HG03342 (cell line): ENCODE measurements around the gene CDH15.

Source experiments
- ATAC-seq: cut with Tn5 transposase; IDR thresholded peaks from one replicate; pipeline ENCODE4 v1.9.1; 2021; ENCODE audit warnings: mild to moderate bottlenecking, moderate library complexity; ENCODE audit not compliant: unreplicated experiment

The CDH15 gene

DNA sequence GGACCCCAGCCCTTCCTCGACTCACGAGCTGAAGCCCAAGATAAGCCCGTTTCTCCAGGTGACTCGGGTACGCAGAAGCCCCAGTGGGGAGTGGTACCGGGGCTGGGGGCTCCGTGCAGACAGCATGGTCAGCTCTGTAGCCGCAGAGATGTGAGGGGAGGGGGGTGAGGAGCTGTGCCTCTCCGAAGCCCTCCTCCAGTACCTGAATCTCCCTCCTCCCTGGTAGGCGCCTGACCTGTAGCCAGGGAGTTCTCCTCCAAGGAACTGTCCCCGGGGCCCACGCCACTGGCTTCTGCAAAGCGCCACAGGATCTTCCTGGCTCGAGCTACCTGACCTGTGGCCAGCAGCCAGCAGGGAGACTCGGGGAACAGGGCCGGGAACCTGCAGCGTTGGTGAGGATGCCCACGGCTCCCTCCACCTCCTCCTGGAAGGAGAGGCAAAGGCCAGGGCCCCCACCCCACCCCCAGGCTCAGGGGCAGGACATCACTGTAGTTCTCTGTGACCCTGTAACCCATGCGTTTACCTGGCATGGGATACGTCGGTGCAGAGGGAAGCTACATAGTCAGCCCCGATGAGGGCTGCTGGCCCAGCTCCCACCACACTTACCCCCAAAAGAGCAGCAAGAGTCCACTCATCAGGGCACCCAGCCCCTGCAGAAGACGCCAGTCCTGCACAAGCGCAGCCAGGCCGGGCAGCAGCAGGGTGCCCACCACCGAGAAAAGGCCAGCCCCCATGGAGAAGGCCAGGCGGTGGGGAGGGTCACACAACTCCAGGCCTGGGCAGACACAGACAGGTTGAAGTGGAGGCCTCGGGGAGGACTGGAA lies 27.1 kb downstream of the CDH15 start:
- no peak for ATAC-seq

DNA sequence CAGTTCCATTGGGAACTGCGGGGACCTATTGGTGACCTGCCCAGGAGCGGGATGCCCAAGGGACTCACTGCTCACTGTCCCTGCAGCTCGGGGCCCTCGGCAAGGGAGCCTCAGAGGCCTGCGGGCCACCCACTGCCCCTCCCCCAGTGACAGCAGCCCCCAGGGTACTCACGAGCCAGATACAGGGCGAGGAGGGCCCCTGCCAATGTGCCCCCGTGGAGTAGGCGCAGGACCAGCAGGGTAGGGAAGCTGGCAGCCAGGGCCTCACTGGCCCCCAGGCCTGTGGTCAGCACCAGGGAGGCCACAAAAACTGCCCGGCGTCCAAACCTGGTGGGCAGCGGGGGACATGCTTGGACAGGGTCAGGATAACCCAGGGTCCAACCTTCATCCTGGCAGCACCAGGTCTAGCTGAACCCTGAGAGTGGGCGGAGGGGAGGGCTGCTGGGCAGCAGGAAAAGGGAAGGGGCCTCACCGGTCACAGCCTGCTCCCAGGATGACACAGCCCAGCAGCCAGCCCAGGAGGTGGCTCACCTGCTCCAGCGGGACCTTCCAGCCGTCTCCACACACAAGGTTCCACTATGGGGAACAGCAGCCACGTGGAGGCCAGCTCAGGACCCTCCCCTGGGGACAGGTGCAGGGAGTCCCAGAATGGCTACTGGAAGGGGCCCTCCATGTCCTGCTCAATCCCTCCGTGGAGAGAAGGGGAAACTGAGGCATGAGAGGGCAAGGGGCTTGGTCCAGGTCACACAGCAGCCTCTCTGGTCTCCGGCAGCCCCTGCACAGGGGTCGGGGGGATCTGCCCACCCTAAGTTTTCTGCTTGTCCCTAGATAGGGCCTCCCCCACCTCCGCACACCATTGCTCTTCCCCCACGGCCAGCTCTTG lies 27.9 kb downstream of the CDH15 start:
- no peak for ATAC-seq

DNA sequence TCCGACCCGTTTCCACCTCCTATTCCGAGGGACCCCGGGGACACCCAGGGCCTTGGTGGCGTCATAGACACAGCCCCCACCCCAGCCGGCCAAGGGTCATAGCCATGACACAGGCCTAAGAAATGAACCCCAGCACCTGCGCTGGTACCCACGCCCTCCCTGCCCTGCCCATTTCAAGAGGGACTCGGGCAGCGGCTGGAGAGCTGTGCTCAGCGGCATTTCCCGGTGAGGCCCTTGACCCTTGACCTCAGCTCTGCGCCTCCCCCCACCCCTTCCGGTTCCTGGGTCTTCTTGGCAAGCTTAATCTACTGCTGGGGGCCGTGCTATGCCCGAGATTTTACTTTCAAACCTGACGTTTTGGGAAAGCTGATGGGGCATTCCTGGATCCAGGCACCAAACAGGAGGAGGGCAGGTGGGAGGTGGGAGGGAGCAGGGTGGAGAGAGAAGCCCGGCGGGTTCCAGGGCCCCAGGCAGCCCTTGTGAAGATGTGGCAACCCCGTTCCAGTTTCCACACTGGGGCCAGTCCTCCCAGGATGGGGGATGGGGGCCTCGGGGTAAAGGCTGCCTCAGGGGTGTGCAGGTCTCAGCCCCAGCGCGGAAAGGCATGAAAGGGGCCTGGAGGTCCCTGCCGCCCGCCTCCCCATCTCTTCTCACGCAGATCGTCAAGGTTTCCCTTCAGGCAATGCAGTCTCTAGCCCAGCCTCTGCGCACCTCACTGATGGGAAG lies 28.7 kb downstream of the CDH15 start, which contains the start of gene SLC22A31:
TSS of gene SLC22A31 (minus strand) at position 414 of the 726 bp plus-strand sequence. CDS start at position 378, 36 bp downstream.
- ATAC-seq: no peak

DNA sequence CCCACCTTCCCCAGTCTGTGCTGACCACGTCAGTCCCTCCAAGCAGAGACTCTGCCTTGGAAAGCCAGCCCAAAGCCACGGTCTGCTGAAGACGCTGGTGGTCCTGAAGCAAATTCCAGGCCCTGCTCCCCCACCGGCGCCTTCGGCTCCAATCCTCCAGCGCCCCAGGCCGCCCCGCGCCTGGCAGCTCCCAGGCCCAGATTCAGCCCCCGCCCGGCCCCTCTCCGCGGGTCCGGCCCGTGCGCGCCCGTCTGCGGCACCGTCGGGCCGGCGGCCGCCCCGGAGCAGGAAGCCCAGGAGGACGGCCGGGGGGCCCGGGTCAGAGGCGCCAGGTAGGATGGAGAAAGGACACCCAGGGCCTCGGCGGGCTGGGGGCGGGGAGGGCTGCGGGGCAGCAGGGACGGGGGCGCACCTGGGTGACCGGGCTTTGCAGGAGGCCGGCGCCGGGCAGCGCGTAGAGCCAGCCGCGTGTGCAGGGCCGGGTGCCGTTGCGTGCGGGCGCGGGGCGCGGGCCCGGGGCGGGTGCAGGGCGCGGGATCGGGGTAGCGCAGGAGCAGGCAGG lies 29.4 kb downstream of the CDH15 start:
- ATAC-seq: no peak

DNA sequence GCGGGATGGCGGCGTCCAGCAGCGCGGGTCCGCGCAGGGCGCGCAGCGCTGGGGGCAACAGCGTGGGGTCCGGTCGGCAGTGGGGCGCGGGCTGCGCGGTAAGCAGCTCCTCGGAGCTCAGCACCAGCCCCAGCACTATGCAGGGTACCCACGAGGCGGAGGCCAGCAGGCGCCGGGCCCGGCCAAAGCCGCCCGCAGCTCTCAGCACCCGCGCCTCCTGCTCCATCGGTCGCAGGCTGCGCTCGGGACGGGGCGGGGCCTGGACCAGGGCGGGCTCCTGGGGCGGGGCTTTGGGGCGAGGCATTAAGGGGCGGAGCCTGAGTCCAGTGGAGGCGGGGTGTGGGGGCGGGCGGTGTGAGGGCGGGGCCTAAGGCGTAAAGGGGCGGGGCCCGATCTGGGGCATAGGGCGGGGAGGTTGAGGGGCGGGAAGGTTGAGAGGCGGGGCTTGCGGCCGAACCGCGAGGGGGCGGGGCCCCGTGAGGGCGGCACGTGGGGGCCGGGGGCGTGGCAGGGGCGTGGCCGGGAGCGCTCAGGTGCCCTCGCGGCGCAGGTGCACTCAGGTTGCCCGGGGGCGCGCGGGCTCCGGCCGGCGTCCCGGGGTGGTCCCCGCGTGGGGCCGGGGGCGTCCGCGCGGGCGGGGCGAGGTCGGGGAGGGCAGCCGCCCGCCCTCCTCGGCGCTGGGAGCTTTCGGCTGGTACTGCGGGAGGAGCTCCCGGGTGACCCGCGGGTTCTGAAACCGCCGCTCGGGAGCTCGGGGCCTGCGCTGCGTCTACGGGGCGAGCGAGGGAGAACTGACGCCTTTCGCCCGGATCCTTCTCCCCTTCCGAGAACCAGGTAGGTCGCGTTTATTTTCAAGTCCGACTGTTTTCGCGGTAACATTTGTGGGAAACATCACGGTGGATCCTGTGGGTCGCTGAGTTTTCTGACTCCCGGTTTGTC lies 30.2 kb downstream of the CDH15 start:
- no peak for ATAC-seq

DNA sequence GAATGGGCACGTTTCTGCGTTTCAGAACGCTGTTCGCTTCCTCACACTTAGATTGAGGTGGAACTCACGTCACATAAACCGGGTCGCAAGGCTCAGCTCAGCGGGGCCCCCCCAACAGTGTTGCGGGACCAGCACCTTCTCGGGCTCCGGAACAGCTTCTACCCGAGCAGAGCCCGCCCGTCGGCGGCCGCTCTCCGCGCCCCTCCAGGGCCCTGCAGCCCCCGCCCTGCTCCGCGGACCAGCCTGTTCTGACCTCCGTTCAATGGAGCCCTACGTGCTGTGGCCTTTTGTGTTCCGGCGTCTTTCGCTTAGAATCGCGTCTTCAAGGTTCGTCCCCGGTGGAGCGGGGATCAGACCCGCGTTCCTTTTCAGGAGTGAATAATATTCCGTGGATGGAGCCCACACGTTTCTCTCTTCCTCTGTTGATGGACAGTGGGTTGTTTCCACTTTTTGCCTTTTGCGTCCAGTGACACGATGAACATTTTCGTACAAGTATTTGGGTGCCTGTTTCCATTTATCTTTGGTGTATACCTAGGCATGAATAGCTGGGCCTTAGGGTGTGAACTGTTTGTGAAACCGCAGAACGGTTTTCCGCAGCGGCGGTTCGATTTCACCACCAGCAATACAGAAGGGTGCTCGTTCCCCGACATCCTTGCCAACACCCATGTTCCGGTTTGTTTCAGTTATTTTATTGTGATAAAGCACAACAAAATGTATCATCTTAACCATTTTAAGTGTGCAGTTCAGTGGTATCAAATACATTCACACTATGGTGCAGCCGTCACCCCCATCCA lies 31.1 kb downstream of the CDH15 start:
- ATAC-seq: no peak

DNA sequence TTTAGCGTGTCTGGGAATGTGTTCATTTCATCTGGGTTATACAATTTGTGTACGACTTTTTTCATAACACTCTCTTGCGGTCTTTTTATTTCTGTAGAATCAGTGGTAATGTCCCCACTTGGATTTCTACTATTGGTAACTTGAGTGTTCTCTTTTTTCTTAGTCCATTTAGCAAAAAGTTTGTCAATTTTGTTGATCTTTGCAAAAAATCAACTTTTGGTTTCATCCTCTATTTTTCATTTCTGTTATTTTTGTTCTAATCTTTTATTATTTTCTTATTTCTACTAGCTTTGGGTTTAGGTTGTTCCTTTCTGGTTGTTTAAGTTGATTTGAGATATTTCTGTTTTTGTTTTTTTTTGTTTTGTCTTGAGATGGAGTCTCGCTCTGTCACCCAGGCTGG lies 36.4 kb downstream of the CDH15 start:
- ATAC-seq: no peak

DNA sequence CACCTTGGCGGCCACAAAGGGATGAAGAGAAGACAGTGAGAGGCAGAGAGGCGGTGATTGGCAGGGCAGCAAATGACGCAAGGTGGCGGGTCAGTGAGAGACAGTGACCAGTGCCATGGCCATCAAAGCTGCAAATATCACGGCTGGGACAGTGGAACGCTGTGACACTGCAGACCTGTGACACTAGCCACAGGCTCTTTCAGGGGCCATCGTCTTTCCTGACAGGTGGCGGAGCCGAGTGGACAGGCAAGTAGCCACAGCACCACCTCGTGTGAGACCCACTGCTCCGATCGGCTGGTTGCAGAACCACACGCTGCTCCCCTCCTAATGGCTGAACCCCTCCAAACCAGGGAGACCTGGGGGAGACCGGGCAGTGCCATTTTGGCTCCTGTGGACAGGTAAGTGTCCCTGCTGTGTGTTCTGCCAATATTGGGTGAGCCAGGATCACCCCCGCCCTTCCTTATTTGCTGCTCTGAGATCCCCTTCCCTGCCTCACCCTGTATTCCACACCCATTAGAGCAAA lies 38.0 kb downstream of the CDH15 start:
- ATAC-seq: no peak

DNA sequence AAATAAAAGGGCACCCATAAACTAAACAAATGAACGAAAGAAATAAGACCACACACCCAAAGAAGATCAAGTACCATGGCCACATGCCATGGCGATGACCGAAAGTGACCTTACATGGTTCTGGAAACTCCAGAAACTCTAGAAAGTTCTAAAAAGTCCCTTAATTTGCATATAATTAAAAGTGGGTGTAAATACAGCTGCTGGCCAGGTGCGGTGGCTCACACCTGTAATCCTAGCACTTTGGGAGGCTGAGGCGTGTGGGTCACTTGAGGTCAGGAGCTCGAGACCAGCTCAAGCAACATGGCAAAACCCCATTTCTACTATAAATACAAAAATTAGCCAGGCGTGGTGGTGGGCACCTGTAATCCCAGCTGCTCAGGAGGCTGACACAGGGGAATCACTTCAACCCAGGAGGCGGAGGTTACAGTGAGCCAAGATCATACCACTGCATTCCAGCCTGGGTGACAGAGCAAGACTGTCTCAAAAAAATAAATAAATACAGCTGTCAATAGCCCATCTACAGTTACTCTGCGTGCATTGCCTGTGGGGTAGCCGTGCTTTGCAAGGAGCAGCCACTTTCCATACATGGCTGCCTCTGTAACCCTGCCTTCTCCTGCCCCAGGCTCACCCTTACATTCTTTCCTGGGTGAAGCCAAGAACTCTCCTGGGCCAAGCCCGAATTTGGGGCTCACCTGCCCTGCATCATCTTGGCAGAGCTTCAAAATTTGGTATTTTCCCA lies 38.8 kb downstream of the CDH15 start:
- ATAC-seq: no peak

DNA sequence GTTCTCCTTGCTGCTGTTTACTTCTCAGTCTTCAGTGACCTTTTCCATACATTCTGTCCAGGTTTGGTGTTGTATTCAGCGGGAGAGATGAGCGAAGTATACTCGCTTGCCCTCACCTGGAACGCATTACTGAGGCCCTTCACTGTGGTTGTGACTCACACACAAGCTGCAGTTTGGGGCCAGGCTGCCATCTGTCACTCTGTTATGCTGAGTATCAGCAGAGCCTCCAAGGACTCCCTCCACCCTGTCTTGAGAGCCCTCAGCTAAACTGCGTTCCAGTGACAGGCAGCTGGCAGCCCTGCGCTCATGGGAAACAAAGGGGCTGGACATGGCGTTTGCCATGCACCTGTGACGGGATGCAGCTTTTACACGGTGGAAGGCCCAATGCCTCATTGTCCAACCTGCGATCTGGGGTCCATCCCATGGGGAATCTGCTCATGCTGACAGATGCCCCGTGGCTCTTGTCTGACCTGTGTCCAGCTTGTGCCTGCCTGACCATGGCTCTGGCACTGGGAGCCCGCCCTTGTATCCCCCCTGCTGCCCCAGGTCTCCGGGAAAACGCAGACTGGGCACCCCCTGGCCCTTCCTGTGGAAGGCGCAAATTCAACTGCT lies 39.5 kb downstream of the CDH15 start:
- no peak for ATAC-seq

DNA sequence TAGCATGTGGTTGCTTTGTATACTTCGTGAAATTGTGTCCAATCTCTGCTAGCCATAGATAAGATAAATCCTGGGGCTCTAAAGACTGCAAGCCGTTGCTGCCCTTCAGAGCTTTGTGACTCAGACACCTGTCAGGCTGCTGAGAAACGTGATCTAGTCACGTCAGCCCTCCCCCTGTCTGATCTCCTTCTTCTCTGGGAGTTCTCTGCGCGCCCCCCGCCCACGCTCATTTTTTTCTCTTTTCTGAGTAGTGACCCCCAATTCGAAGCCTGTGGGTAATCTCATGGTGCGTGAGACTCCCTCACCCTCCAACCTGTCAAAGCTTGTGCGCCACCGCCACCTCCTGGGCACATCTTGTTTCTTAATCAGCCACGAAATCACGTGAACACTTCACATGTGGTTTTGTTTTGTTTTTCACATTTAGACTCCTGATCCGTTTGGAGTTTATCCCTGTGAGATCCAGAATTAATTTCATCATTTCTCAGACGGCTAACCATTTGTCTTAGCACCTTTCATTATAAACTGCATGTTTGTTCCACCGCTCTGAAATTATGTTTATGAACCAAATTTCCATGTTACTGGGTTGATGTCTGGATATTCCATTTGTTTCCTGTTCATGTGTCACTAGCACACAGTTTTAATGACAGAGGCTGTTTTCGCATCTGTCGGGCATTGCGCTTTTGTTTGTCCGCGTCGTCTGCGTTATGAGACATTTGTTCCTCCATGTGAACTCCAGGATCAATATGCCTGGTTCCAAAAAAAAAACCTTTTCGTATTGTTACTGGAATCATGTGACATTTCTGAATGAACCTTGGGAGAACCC lies 45.0 kb downstream of the CDH15 start:
- ATAC-seq: no peak

DNA sequence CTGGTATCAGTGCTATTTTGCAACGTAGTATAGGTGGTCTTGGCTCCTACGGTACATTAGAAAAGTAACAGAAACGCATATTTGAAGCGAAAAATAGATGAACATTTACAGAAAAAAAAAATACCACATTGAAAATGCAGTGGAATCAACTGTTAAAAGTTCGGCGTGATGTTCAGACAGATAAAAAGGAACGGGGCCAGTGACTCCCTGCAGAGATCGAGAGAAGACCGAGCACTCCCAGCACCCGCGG lies 45.5 kb downstream of the CDH15 start:
- ATAC-seq: no peak

DNA sequence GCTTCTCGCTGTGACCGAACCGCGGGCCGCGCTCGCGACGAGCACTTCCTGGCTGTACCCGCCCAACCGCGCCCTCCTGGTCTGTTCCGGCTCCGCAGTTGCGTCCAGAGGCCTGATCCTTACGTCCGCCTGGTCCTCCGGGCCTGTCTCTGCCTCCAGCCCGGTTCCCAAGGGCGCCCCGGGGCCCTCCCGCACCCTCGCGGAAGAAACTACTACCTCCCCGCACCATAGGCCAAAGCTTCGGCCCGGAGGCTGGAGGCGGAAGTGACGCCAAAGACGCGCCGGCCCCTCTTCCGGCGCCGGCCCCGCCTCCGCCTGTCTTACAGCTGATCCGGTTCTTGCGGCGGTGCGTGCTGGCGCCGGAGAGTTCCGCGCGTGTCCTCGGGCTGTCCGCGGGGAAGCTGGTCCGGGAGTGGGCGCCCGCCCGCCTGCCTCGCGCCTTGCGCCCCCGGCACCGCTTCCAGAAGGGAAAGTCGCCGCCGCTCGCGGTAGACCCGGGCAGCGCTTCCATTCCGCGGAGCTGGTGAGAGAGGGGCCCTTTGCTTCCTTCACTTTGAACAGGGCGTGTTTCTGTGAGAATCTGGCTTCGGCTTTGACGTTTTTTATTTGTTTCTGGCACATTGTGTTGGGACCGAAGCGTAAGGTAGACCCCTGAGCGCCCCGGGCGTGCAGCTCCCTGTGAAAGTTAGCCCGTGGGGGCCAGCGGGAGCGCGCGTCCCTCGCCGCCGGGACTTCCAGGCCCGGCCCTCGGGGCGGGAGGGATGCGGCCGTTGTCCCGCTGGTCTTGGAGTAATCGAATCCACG lies 46.0 kb downstream of the CDH15 start, which contains the start of gene ZNF778:
TSS of gene ZNF778 (plus strand) at position 316 of the 804 bp plus-strand sequence. CDS start 3,425 bp downstream, outside the sequence.
- peak; percentile 80 for ATAC-seq

DNA sequence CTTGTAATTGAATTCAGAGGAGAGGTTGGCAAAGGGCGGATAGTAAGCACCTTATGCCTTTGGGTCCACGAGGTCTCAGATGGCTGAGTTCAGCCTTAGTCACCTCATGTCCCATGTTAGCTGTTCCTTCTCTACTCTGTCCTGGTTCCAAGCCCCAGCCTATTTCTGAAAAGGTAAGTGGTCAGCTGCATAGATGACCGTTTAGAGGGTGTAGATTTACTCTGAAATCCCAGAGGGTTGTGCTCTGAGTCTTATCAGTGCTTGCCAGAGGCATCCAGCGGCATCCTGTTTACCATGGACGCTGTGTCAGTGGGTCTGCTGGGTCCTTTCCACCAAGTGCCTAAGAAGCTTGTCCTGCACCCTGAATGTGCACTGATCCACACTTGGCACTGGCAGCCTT lies 47.8 kb downstream of the CDH15 start:
- no peak for ATAC-seq

DNA sequence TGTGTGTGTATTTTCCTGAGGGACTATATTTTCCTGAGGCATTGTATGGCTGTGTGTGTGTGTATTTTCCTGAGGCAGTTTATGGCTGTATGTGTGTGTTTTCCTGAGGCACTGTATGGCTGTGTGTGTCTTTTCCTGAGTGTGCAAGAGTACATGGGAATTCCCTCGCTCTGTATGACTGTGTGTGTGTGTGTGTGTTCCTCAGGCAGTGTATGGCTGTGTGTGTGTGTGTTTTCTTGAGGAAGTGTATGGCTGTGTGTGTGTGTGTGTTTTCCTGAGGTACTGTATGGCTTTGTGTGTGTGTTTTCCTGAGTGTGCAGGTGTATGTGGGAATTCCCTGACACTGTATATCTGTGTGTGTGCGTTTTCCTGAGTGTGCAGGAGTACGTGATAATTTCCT lies 50.1 kb downstream of the CDH15 start:
- ATAC-seq: no peak

DNA sequence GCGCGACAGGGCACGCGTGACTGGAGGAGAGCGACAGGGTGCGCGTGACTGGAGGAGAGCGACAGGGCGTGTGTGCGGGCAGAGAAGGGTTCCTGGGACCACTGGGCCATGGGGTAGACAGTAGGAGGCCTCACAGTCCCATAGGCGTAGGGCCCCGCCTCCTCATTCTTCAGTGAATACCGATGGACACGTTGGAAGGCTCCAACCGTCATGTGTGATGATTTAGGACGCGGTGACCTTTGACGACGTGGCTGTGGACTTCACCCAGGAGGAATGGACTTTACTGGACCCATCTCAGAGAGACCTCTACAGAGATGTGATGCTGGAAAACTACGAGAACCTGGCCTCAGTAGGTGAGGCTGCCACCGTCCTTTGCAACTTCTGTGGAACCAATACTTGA lies 51.4 kb downstream of the CDH15 start:
- ATAC-seq: no peak
